GM19023 (cell line): ENCODE data around the gene AP3B2.
"Not testable (repeated sequence)": the region's sequence is repeated elsewhere in the genome, so short reads cannot be mapped to it uniquely, and the experiment has no call there.

Experiments
- ATAC-seq: cut with Tn5 transposase; IDR thresholded peaks from one replicate; pipeline ENCODE4 v1.9.1; 2021; ENCODE audit warnings: mild to moderate bottlenecking, moderate library complexity; ENCODE audit not compliant: unreplicated experiment

The AP3B2 gene

GRCh38 chr15:82649226-82649999 is 60.3 kb downstream of the AP3B2 start:
- no peak for ATAC-seq

- ATAC-seq, result no peak
Observed at GRCh38 chr15:82648257-82649103, 61.2 kb downstream of the AP3B2 start.

GRCh38 chr15:82647835-82648256 is 61.8 kb downstream of the AP3B2 start:
- no peak for ATAC-seq

- no peak for ATAC-seq
Observed at GRCh38 chr15:82647045-82647834, 62.4 kb downstream of the AP3B2 start, which contains the start of gene CPEB1. Gene CPEB1 (minus strand): TSS chr15:82647363. CDS start chr15:82628459, 18,904 bp downstream.

- ATAC-seq, result no peak
Observed at GRCh38 chr15:82646250-82647044, 63.2 kb downstream of the AP3B2 start.

GRCh38 chr15:82644967-82645852 is 64.5 kb downstream of the AP3B2 start:
- ATAC-seq, result not testable (repeated sequence)

GRCh38 chr15:82643992-82644391 is 65.7 kb downstream of the AP3B2 start:
- no peak for ATAC-seq

GRCh38 chr15:82642656-82643055 is 67.0 kb downstream of the AP3B2 start:
- ATAC-seq, result no peak

GRCh38 chr15:82641129-82641798 is 68.4 kb downstream of the AP3B2 start:
- no peak for ATAC-seq

GRCh38 chr15:82640672-82641071 is 69.0 kb downstream of the AP3B2 start:
- no peak for ATAC-seq

GRCh38 chr15:82635798-82636197 is 73.9 kb downstream of the AP3B2 start:
- no peak for ATAC-seq

GRCh38 chr15:82630033-82630432 is 79.6 kb downstream of the AP3B2 start:
- no peak for ATAC-seq

- no peak for ATAC-seq
Observed at GRCh38 chr15:82625136-82625535, 84.5 kb downstream of the AP3B2 start.

GRCh38 chr15:82624438-82624837 is 85.2 kb downstream of the AP3B2 start:
- ATAC-seq, result no peak

GRCh38 chr15:82624008-82624407 is 85.7 kb downstream of the AP3B2 start:
- ATAC-seq, result no peak

GRCh38 chr15:82621970-82622369 is 87.7 kb downstream of the AP3B2 start:
- no peak for ATAC-seq

- ATAC-seq, result no peak
Observed at GRCh38 chr15:82613747-82614146, 95.9 kb downstream of the AP3B2 start.

GRCh38 chr15:82611348-82611747 is 98.3 kb downstream of the AP3B2 start:
- no peak for ATAC-seq
